GM12891 (cell line): ENCODE results near the gene HHIP.

ENCODE experiments used
- DNase-seq: peaks from one replicate; pipeline ENCODE4 v3.0.0; 2011; ENCODE audit warnings: low spot score; ENCODE audit not compliant: insufficient read length
- FAIRE-seq: peaks from 2 replicates; lab custom pipeline; 2011; peaks lifted over from hg19 to GRCh38; lab: Jason Lieb, UNC
- PAX5 ChIP-seq: IDR thresholded peaks from 2 replicates; pipeline ENCODE4 v1.6.1; 2011; ENCODE audit warnings: low read length, moderate library complexity, mild to moderate bottlenecking; ENCODE audit not compliant: insufficient read depth, severe bottlenecking
- POLR2A ChIP-seq: IDR thresholded peaks from 2 replicates; pipeline ENCODE4 v1.6.1; 2011; ENCODE audit warnings: low read depth, low read length, control low read depth
- POLR2AphosphoS5 ChIP-seq: IDR thresholded peaks from 2 replicates; pipeline ENCODE4 v1.6.1; 2011; ENCODE audit warnings: low read depth, low read length, control low read depth
- POU2F2 ChIP-seq: IDR thresholded peaks from 2 replicates; pipeline ENCODE4 v1.6.1; 2011; ENCODE audit warnings: low read depth, mild to moderate bottlenecking, control low read depth, low read length, moderate library complexity
- SPI1 ChIP-seq: IDR thresholded peaks from 2 replicates; pipeline ENCODE4 v1.6.1; 2011; ENCODE audit warnings: low read depth, low read length, control low read depth
- TAF1 ChIP-seq: IDR thresholded peaks from 2 replicates; pipeline ENCODE4 v1.6.1; 2011; ENCODE audit warnings: low read depth, low read length, control low read depth

The HHIP gene

DNA sequence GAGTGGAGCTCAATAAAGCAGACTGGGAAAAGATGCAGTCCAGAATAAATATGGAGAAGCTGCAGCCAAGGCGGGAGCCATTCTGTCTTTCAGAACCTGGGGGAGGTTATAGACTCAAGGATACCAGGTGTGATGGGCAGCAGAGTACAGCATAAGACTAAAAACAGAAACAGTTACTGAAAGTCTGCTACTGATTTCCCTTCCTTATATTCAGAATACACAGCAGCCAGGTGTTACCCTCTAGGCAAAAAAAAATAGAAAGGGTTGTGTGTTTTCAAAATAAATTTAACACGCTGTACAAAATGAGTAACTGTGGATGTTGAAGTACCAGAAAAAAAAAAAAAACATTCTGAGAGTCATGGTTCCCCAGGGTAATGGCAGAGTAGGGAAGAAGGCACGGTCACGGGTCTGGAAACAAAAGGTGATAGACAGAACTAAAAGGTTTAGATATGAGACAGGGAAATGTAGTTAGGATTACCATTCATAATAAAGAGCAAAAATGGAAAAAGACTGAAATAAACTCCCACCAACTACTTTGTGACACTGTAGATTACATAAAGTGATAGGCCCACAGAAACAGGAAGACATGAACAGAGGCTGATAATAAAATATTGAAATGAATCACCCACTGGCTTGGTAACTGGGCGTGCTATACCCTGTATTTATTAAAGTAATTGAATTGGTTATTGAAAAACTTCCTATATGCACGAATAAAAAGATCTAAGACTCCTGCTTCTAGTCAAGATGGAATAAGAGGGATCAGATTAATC lies 10.8 kb upstream of the HHIP start:
- DNase-seq: no peak
- peak; percentile 62 for TF ChIP-seq SPI1
- no peak for TF ChIP-seq POLR2A
- peak; percentile 73 for FAIRE-seq

DNA sequence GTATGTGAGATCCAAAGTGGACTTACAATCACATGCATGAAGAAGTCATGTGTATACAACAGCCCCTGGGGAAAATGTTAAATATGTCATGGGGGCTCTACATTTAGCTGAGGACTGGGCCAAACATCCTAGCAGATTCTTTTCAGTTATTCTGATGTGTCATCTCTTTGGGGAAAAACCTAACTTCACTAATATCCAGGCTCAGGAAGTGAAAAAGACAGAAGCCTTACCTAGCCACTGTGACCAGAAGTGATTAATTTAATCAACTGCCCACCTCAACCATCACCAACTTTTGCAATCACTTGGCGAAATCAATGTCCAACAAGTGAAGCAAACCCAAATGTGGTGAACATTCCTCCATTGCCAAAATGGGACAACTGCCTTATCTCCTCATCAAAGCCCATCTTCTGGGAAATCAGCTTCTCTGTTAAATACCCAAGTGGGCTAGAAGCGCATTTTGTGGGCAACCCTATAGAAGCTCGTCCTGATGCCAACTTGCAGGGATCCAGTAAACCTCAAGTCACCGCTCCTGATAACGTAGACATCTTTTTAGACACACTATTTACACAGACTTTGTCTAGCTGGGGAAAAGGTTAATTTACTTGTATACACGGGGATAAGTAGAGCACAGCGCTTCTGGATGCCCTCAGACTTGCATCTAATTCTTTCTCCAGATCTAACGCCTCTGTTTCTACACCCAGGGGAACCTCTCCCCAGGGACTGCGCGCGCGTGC lies 1.4 kb upstream of the HHIP start:
- DNase-seq (no peak), FAIRE-seq (no peak)
- no peak for TF ChIP-seq POLR2A
- TF ChIP-seq SPI1: peak; percentile 41

DNA sequence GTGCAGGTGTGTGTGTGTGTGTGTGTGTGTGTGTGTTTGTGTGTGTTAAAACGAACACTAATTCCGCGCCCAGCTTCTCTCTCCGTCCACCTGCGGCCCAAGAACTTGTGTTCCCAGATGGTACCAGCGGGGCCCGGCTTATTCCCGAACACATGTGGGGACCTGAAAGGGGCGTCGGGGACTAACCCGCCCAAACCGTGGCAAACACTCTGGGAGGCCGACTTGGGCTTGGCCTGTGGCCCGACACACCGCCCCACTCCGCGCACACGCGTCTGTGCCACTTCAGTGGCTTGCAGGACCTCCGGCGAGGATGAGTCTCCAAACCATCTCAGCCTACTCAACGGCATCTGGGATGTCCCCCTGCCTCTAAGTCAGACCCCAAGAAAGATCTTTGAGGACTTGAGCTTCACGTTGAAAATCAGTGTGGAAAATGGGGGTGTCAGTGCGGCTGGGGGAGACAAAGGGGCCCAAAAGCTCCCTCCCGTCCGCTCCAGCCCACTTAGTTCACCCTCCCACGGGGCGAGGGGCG lies 790 bp upstream of the HHIP start:
- no peak for TF ChIP-seq SPI1
- no peak for TF ChIP-seq POLR2A
- TF ChIP-seq POU2F2: no peak
- no peak for TF ChIP-seq POLR2AphosphoS5
- TF ChIP-seq PAX5: no peak
- no peak for TF ChIP-seq TAF1
- DNase-seq (no peak), FAIRE-seq (no peak)

DNA sequence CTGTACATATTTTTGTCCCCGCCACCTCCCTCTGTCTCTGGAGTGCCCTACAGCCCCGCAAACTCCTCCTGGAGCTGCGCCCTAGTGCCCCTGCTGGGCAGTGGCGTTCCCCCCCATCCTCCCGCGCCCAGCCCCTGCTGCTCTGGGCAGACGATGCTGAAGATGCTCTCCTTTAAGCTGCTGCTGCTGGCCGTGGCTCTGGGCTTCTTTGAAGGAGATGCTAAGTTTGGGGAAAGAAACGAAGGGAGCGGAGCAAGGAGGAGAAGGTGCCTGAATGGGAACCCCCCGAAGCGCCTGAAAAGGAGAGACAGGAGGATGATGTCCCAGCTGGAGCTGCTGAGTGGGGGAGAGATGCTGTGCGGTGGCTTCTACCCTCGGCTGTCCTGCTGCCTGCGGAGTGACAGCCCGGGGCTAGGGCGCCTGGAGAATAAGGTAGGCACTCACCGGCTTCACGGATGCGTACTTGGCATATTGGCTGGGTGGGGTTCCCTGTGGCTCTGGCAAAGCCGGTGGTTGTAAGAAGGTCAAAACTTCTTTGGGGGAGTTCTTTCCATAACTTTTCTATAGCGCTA lies 653 bp downstream of the HHIP start:
- DNase-seq: no peak
- TF ChIP-seq SPI1 (no peak), POLR2AphosphoS5 (no peak), POU2F2 (no peak), TAF1 (no peak), PAX5 (no peak), POLR2A (no peak)
- FAIRE-seq: no peak

DNA sequence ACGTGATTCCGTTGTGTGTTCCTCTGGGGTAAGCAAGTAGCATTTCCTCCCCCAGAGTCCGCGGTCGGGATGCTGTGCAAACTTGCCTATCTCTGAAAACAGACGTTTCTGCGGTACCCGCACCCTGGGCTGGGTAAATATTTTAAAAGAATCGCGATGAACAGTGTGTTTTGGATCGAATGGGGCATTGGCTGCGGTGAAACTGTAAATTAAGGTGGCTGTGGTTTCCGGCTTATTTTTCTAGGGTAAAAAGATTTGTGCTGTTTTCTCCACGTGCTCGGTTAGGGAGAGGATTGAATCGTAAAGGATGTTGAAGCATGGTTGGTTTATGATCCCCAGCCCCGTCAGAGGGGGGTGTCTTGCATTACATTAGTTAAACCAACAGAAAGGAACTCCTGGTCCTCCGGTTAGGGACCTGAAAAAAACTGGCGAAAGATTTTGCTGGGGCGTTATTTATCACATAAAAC lies 1.2 kb downstream of the HHIP start:
- DNase-seq (no peak), FAIRE-seq (no peak)
- no peak for TF ChIP-seq POLR2AphosphoS5
- TF ChIP-seq POLR2A: no peak
- TF ChIP-seq TAF1: no peak
- no peak for TF ChIP-seq SPI1
- TF ChIP-seq POU2F2: no peak
- no peak for TF ChIP-seq PAX5

DNA sequence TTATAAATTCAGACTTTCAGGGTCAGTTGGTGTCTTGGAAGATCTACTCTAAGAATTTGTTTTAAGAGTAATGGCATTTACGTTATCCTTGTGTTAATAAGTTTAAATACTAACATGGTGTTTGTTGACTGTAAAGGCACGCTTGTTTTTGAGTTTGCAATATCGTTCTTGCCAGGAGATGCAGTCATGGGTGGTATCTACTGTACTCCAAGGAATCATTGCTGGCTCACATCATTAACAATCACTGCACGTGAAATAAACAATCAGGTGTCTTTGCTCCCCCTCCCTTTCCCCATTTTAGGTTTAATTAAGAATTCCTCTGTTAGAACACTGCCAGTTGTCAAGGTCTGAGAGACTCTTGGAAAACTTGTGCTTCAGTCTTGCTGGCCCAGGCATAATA lies 1.6 kb downstream of the HHIP start:
- FAIRE-seq (no peak), DNase-seq (no peak)
- TF ChIP-seq POLR2A (no peak), POU2F2 (no peak), SPI1 (no peak), TAF1 (no peak), POLR2AphosphoS5 (no peak), PAX5 (no peak)

DNA sequence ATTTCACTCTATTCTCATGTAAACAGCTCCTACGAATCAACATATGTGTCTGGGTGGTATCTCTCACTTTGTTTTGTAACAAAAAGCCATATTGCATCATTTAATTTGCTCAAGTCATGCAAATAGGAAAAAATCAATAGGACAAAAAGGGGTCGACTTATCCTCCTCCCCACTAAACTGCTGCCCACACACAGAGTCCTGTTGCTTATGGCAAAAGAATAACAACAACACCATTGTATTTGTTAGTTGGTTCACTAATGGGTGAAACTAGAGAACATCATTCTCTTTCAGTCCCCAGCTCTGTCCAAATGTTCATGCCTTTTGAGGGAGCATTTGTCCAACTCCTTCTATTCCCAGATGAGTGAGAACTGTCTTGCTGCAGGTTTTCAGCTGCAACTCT lies 2.1 kb downstream of the HHIP start:
- no peak for FAIRE-seq
- DNase-seq: no peak
- TF ChIP-seq POLR2AphosphoS5 (no peak), POLR2A (no peak), POU2F2 (no peak), PAX5 (no peak), SPI1 (no peak), TAF1 (no peak)

DNA sequence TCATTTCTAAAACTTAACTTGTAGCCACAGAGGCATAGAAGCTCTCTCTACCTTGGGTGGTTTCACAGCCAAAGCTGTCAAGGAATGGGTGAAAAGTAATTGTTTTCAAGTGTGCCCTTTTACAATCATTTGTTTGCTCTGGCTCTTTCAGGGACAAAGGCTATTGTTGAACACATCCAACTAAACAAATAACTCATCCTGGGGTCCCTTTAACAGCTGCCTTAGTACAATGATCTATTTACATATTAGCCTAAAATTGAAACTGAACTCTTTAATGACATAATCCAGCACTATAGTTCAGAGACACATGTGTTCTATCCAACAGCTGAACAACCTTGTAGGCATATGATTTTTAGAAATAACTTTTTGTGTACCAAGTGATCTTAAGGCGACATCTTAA lies 3.7 kb downstream of the HHIP start:
- no peak for TF ChIP-seq POLR2AphosphoS5
- no peak for TF ChIP-seq TAF1
- no peak for TF ChIP-seq SPI1
- no peak for TF ChIP-seq PAX5
- TF ChIP-seq POU2F2: no peak
- TF ChIP-seq POLR2A: no peak
- no peak for DNase-seq
- FAIRE-seq: no peak

DNA sequence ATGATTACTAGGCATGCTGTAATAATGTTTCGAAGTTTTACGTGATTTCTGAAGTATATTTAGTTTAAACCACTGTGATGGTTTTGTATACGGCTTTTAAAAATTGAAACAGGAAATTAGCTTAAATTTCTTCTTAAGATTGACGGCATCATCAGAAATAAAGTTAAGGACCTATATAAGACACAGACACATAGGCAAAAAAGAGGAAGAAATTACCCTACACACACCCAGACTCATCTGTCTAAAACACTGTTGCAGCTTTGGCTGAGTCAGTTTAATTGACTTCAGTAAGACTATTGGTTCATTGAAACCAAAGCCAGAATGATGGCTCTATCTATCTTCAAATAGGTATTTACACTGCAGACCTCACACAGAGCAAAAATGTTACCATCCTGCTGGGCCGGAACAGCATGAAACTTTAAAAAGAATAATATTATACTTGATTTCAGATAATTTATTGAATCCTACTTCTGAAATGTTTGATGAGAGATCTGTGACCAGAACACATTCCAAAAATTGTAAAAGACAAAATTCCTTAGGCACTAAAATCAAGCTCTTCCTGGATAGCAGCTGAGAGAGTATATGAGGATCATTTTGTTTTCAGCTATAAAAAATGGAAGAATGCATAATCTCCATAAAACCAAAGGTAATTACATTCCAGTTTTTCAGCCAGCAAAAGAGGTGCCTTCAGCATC lies 4.5 kb downstream of the HHIP start:
- FAIRE-seq (no peak), DNase-seq (no peak)
- TF ChIP-seq POU2F2 (no peak), POLR2A (no peak), POLR2AphosphoS5 (no peak), PAX5 (no peak), SPI1 (no peak), TAF1 (no peak)
